Measurements from ENCODE around the gene OR52L1.

The OR52L1 gene

GRCh38 chr11:5938603-5938965 is 48.2 kb downstream of the OR52L1 start:
- no peak for DNase-seq

GRCh38 chr11:5937868-5938602 is 48.8 kb downstream of the OR52L1 start:
- DNase-seq: no peak

Measured in NCI-H2171 treated with DMSO at 0.1 percent for 48 hours (cell line).